Epithelial cell of alveolus of lung (primary cell): ENCODE data around the gene DNAJB13. TPM values are rescaled to one million over a fixed set of nuclear protein-coding genes. Genes with fewer than 3 reads are reported as not detected.

ENCODE experiments used
- total RNA-seq: library from RNA; depleted of rRNA; stranded (reverse); fragments of >200 nt; gene quantifications from 2 replicates; pipeline ENCODE4 v1.2.1, GENCODE V29; 2015

DNAJB13 gene, protein sequence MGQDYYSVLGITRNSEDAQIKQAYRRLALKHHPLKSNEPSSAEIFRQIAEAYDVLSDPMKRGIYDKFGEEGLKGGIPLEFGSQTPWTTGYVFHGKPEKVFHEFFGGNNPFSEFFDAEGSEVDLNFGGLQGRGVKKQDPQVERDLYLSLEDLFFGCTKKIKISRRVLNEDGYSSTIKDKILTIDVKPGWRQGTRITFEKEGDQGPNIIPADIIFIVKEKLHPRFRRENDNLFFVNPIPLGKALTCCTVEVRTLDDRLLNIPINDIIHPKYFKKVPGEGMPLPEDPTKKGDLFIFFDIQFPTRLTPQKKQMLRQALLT
- not detected in 2 replicates for total RNA-seq

DNA sequence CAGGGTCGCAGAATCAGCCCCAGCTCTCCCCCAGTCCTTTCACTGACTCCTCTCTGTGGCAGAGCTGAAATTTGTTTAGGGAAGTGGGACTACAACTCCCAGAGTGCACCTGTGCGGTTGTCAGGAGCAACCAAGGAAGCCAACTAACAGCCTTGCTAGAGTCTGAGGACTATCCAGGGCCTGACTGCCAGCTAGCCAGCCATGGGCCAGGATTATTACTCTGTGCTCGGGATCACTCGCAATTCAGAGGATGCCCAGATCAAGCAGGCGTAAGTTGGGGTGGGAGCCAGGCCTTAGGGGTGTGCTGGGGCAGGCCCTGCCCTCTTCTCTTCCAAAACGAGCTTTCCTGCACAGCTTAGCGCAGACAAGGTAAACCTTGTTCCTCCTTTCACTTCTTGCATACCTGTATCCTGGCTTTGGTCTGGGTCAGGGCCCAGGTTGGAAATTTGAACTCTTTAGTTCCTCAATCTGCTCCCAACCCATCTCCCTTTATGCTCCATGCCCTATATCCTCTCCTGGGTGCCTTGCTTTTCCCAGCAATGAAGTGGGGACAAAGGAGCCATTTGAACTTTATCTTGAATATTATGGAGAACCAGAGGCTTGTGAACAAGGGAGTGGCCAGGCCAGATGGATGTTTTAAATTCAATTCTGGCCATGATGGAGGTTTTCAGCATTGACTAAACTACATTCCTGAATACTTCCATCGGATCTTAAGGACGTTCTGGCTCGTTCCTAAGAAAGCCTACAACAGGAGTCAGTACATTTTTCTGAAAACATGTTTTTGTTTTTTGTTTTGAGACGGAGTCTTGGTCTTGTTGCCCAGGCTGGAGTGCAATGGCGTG is at the start of gene DNAJB13:
DNAJB13 (plus strand) TSS at position 158 of the 842 bp plus-strand sequence; CDS start at position 202, 44 bp downstream.

GRCh38 chr11:73982595-73982989 is 31.8 kb downstream of the DNAJB13 start, which contains the start of gene UCP2:
UCP2 (minus strand) TSS chr11:73982843; CDS start chr11:73978378, 4,465 bp downstream.

DNA sequence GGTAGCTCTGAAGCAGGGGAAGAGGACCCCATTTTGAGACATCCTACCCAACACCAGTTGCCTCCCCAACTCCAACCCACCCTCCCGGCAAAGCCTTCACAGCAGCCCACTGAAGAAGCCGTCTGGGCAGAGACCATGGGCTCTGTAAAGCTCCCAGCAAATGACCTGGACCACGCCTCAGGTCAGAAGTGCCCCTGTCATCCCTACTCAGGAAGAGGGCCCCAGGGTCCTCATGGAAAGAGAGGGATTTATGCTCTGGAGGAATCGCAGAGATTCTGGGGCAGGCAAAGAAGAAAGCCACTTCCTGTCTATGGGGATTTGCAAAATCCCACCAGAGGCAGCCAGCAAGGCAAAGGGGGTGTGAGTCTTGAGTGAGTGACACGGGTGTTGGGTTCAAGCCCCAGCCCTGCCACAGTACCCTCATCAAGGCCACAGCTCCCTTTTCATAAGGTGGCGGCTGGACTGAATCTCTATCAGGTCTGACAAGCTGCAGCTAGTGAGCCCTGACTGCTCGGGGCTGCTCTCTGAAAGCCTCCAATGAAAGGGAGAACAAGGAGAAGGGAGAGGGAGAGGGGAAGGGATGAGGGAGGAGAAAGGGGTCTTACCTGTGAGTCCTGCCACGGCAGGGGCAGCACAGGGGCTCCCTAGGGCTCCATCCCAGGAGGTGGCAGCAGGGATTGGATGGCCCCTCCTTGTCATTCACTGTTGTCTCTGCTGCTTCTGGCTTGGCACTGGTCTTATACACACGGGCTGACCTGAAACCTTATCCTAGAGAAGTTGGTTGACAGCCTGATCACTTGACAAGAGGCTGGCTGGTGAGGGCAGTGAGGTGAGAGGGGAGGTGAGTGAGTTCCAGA is 57.8 kb downstream of the DNAJB13 start, which contains the start of gene UCP3:
UCP3 (minus strand) TSS at position 713 of the 857 bp plus-strand sequence. CDS start 2,043 bp downstream, outside the sequence.

Other genes starting within 250 kb of the DNAJB13 start
- 111 and 125 TPM in 2 replicates for gene RAB6A, start 190.0 kb upstream of the DNAJB13 start, total RNA-seq
- 24.0 and 28.3 TPM in 2 replicates for gene MRPL48, start 163.2 kb upstream of the DNAJB13 start, total RNA-seq
- 73.5 and 84.3 TPM in 2 replicates for gene COA4, start 74.2 kb upstream of the DNAJB13 start, total RNA-seq
- 10.0 and 12.7 TPM in 2 replicates for gene PAAF1, start 74.0 kb upstream of the DNAJB13 start, total RNA-seq
- 2.1 and 7.2 TPM in 2 replicates for gene UCP2, start 31.8 kb downstream of the DNAJB13 start, total RNA-seq
- gene UCP3, start 58.1 kb downstream of the DNAJB13 start, total RNA-seq: 0.26 and 0.64 TPM in 2 replicates
- 5.9 and 11.3 TPM in 2 replicates for gene C2CD3, start 220.0 kb downstream of the DNAJB13 start, total RNA-seq
- gene PPME1, start 220.3 kb downstream of the DNAJB13 start, total RNA-seq: 30.2 and 41.1 TPM in 2 replicates